Colonic mucosa (tissue), 4 donors: ENCODE measurements around the gene EFHB. TPM values are rescaled to one million over a fixed set of nuclear protein-coding genes. Genes with fewer than 3 reads are reported as not detected.
"Not testable (repeated sequence)": the region's sequence is repeated elsewhere in the genome, so short reads cannot be mapped to it uniquely, and the experiment has no call there.

Source experiments
- DNase-seq: peaks from one replicate; pipeline ENCODE4 v3.0.0-alpha.2; 2020
- H3K27ac ChIP-seq: fragments of 200-600 bp; one replicate; pipeline ENCODE4 v1.8.0; 2021
- H3K27me3 ChIP-seq: fragments of 200-600 bp; one replicate; pipeline ENCODE4 v1.8.0; 2021
- H3K36me3 ChIP-seq: fragments of 200-600 bp; one replicate; pipeline ENCODE4 v1.8.0; 2021
- H3K4me1 ChIP-seq: fragments of 200-600 bp; one replicate; pipeline ENCODE4 v1.8.0; 2021; ENCODE audit warnings: mild to moderate bottlenecking
- H3K4me3 ChIP-seq: fragments of 200-600 bp; one replicate; pipeline ENCODE4 v1.8.0; 2021
- H3K9ac ChIP-seq, 2 donors: one replicate each; pipeline ENCODE4 v1.7.0; 2013; ENCODE audit warnings: control low read depth in 2 of 2, low read depth in 2 of 2, low read length in 2 of 2
- H3K9me3 ChIP-seq: fragments of 200-600 bp; one replicate; pipeline ENCODE4 v1.8.0; 2021
- intact Hi-C: fragments of 100-400 bp; cut with DNase I; formaldehyde crosslinking; loops from one replicate; pipeline ENCODE4 v1.14.1; 2022
- total RNA-seq, 2 donors: library from RNA; stranded (reverse); fragmentation: NEBNext Ultra II Directional in 1 of 2; extraction: Animal tissue kit (Norgen Biotek cat#: 25700) in 1 of 2; gene quantifications; one replicate each; pipeline ENCODE4 v1.2.1, GENCODE V29; 2021
- TF ChIP-seq, protein P1 (sequence below): fragments of 200-600 bp; IDR thresholded peaks from one replicate; pipeline ENCODE4 v1.8.0; 2022; ENCODE audit warnings: antibody characterized with exemption, mild to moderate bottlenecking
- donor health status: healthy.
- donor health status: DM: no; HTN: no; CAD: no.
- donor health status: DM: no; HTN: no; CAD: no.

Gene EFHB
- total RNA-seq, 2 donors from 2014 or later: 1.7 TPM; not detected in 1

DNA sequence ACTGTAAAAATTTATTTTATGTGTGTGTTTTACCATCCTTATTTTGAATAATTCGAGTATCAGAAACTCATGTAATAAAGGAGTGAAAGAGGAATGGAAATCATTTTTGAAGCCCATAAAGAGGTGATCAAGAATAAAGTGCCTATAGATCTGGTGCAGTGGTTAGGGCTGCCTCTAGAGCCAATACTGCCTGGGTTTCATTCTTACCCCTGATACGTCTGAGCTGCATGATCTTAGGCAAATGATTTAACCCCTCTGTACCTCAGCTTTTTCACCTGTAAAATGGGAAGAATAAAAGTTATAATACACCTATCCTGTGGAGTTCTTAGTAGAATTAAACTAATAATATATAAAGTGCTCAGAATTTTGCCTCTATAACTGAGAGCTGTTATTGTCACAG lies 30.4 kb downstream of the EFHB start:
- Histone ChIP-seq H3K4me1 (no peaks in the 10 kb centered on the region), H3K36me3 (no peaks in the 10 kb centered on the region), H3K27ac (no peak overlapping the region), H3K27me3 (no peaks in the 10 kb centered on the region), H3K9ac (no peak overlapping the region), H3K4me3 (no peak overlapping the region), H3K9me3 (no peaks in the 10 kb centered on the region)
- intact Hi-C loops: no loop called here
- TF ChIP-seq, protein P1, sequence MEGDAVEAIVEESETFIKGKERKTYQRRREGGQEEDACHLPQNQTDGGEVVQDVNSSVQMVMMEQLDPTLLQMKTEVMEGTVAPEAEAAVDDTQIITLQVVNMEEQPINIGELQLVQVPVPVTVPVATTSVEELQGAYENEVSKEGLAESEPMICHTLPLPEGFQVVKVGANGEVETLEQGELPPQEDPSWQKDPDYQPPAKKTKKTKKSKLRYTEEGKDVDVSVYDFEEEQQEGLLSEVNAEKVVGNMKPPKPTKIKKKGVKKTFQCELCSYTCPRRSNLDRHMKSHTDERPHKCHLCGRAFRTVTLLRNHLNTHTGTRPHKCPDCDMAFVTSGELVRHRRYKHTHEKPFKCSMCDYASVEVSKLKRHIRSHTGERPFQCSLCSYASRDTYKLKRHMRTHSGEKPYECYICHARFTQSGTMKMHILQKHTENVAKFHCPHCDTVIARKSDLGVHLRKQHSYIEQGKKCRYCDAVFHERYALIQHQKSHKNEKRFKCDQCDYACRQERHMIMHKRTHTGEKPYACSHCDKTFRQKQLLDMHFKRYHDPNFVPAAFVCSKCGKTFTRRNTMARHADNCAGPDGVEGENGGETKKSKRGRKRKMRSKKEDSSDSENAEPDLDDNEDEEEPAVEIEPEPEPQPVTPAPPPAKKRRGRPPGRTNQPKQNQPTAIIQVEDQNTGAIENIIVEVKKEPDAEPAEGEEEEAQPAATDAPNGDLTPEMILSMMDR: no peak
- no peak for DNase-seq

- Histone ChIP-seq H3K4me3 (no peak overlapping the region), H3K36me3 (no peaks in the 10 kb centered on the region), H3K27me3 (no peaks in the 10 kb centered on the region), H3K9ac (no peak overlapping the region), H3K4me1 (no peaks in the 10 kb centered on the region), H3K27ac (no peak overlapping the region), H3K9me3 (no peaks in the 10 kb centered on the region)
- DNase-seq: no peak
- TF ChIP-seq, protein P1: no peak
- intact Hi-C loops: no loop called here
Observed at GRCh38 chr3:19901918-19902317, 32.1 kb downstream of the EFHB start.

DNA sequence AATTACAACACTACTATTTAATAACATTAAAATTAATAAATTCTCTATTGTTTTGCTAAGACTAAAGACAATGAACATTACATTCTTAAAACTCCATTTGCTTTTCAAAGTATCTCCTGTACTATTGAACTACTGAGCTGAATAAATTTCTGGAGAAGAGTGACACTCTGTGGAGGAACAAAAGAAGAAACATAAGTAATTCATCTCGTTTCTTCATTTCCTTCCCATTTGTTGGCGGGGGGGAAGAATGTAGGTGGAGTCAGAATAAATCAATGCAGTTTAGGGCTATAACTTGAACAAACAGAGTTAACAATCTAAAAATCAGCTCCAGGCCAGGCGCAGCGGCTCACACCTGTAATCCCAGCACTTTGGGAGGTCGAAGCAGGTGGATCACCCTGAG lies 32.7 kb downstream of the EFHB start:
- Histone ChIP-seq H3K36me3 (no peaks in the 10 kb centered on the region), H3K4me3 (no peak overlapping the region), H3K27me3 (no peaks in the 10 kb centered on the region), H3K9me3 (no peaks in the 10 kb centered on the region), H3K9ac (no peak overlapping the region), H3K4me1 (no peaks in the 10 kb centered on the region), H3K27ac (no peak overlapping the region)
- no peak for DNase-seq
- intact Hi-C loops: no loop called here
- TF ChIP-seq, protein P1: no peak

- not testable (repeated sequence) for H3K4me3 ChIP-seq, H3K4me1 ChIP-seq, H3K27ac ChIP-seq, H3K27me3 ChIP-seq, DNase-seq, H3K36me3 ChIP-seq, H3K9ac ChIP-seq, H3K9me3 ChIP-seq
- intact Hi-C loops: loop anchor here (5.0 kb wide), 1 partner anchor 42 kb away; no protein-coding TSS in a partner anchor
Observed at GRCh38 chr3:19899833-19900232, 34.2 kb downstream of the EFHB start.

GRCh38 chr3:19899264-19899663 lies 34.8 kb downstream of the EFHB start:
- TF ChIP-seq, protein P1: no peak
- intact Hi-C loops: loop anchor here (5.0 kb wide), 1 partner anchor 43 kb away; no protein-coding TSS in a partner anchor
- Histone ChIP-seq H3K4me1 (no peaks in the 10 kb centered on the region), H3K27me3 (no peaks in the 10 kb centered on the region), H3K4me3 (no peak overlapping the region), H3K27ac (no peak overlapping the region), H3K9me3 (no peaks in the 10 kb centered on the region), H3K9ac (no peak overlapping the region), H3K36me3 (no peaks in the 10 kb centered on the region)
- no peak for DNase-seq

GRCh38 chr3:19898721-19899120 lies 35.3 kb downstream of the EFHB start:
- no peaks in the 10 kb centered on the region for H3K36me3 ChIP-seq
- no peak for DNase-seq
- no peaks in the 10 kb centered on the region for H3K27me3 ChIP-seq
- H3K9me3 ChIP-seq: no peaks in the 10 kb centered on the region
- H3K4me3 ChIP-seq: no peak overlapping the region
- no peaks in the 10 kb centered on the region for H3K4me1 ChIP-seq
- no peak overlapping the region for H3K27ac ChIP-seq
- intact Hi-C loops: loop anchor here (5.0 kb wide), 1 partner anchor 44 kb away; no protein-coding TSS in a partner anchor
- no peak overlapping the region for H3K9ac ChIP-seq
- TF ChIP-seq, protein P1: no peak
